Measurements from ENCODE around the gene KANSL1. TPM values are rescaled to one million over a fixed set of nuclear protein-coding genes. Genes with fewer than 3 reads are reported as not detected.

Gene KANSL1
- polyA plus RNA-seq, 3 donors = 3.1 to 31.9 (median 4.6) TPM

DNA sequence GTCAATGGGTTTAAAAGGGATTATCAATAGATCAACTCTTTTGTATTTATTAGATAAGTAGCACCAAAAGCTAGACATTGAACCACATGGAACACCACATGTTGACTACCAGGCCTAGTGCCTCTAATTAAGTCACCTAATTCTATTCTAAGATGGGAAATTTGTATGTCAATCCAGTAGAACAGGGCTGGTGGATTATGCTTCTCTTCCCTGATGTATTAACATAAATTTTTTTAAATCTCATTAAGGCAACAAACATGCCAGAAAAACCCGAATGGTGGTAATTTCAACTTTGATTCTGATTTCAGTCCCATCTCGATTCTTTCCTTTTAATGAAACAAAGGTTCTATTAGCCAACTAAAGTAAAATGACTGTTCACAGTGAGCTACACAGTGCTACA lies 92.6 kb downstream of the KANSL1 start:
- H2AFZ ChIP-seq (ENCODE audit: insufficient read depth, low read depth, low read length, poor library complexity, severe bottlenecking) = no peak overlapping the region
- H3K79me2 ChIP-seq (ENCODE audit: insufficient read depth, low read length) = peaks cover 100% of the 10 kb centered on the region
- peaks cover 38% of the 10 kb centered on the region for H3K4me1 Mint-ChIP-seq
- no peaks in the 10 kb centered on the region for H3K36me3 ChIP-seq (replicated peaks in 1 of 2; ENCODE audit: control insufficient read depth in 1 of 2, insufficient read depth in 2 of 2, low read length in 2 of 2)
- intact Hi-C loops (cut with micrococcal nuclease) = no loop called here
- no peak overlapping the region for H3K9ac ChIP-seq (ENCODE audit: insufficient read depth, low read length, poor library complexity, severe bottlenecking)
- no peaks in the 10 kb centered on the region for H3K9me3 ChIP-seq (replicated peaks in 1 of 2; ENCODE audit: control insufficient read depth in 1 of 2, insufficient read depth in 1 of 2, low read length in 2 of 2)
- H3K4me2 ChIP-seq (replicated peaks; ENCODE audit: extremely low read depth, low read length, poor library complexity, severe bottlenecking) = no peak overlapping the region
- H4K20me1 ChIP-seq (ENCODE audit: insufficient read depth, low read length) = peaks cover 100% of the 10 kb centered on the region
- TF ChIP-seq, protein P1, sequence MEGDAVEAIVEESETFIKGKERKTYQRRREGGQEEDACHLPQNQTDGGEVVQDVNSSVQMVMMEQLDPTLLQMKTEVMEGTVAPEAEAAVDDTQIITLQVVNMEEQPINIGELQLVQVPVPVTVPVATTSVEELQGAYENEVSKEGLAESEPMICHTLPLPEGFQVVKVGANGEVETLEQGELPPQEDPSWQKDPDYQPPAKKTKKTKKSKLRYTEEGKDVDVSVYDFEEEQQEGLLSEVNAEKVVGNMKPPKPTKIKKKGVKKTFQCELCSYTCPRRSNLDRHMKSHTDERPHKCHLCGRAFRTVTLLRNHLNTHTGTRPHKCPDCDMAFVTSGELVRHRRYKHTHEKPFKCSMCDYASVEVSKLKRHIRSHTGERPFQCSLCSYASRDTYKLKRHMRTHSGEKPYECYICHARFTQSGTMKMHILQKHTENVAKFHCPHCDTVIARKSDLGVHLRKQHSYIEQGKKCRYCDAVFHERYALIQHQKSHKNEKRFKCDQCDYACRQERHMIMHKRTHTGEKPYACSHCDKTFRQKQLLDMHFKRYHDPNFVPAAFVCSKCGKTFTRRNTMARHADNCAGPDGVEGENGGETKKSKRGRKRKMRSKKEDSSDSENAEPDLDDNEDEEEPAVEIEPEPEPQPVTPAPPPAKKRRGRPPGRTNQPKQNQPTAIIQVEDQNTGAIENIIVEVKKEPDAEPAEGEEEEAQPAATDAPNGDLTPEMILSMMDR (IDR thresholded peaks at IDR 0.05) = no peak
- H3K4me3 Mint-ChIP-seq = no peak overlapping the region
- no peaks in the 10 kb centered on the region for H3K9me3 Mint-ChIP-seq
- peak overlapping the region in 1 of 2 donors; percentile 60 for H3K27ac ChIP-seq (ENCODE audit: low read depth in 1 of 2, low read length in 2 of 2)
- H3K4me1 ChIP-seq (ENCODE audit: control insufficient read depth in 1 of 2, insufficient read depth in 2 of 2, low read length in 2 of 2) = peaks cover 0 to 11% of the 10 kb centered on the region in 2 donors
- no peaks in the 10 kb centered on the region for H3K27me3 Mint-ChIP-seq (ENCODE audit: low read depth in 3 of 3)
- peaks cover 0 to 2% of the 10 kb centered on the region in 2 donors for H3K36me3 Mint-ChIP-seq
- peak overlapping the region in 2 of 7 donors; percentile 19 to 72 for H3K27ac Mint-ChIP-seq
- no peak overlapping the region for H3K4me3 ChIP-seq (replicated peaks in 1 of 3; ENCODE audit: low read depth in 2 of 3, low read length in 3 of 3)
- WGBS (ENCODE audit: insufficient coverage) = 92% methylated on average over 2 of the region's 2 CpGs
- no peaks in the 10 kb centered on the region for H3K27me3 ChIP-seq (ENCODE audit: control insufficient read depth in 2 of 2, insufficient read depth in 2 of 2, low read length in 2 of 2)
- no peak for DNase-seq

DNA sequence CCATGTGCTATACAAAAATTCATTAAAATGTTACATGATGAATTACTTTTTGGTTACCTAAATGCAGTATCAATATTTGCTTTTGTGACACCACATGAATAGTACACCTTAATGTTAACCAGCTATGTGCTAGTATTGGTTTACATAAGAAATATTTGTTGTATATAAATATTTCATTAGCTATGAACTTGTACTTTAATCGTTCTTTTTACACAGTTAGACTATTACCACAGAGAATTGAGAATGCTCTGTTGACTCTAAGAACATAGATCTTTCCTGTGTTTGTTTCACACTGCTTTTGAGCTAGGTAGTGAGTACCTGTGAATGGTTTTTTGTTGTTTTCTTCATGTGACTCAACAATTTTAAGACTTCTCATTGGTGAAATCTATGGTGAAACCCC lies 93.4 kb downstream of the KANSL1 start:
- Histone ChIP-seq H3K4me2 (replicated peaks; ENCODE audit: extremely low read depth, low read length, poor library complexity, severe bottlenecking) (no peak overlapping the region), H3K27me3 (ENCODE audit: control insufficient read depth in 2 of 2, insufficient read depth in 2 of 2, low read length in 2 of 2) (no peaks in the 10 kb centered on the region), H3K9me3 (replicated peaks in 1 of 2; ENCODE audit: control insufficient read depth in 1 of 2, insufficient read depth in 1 of 2, low read length in 2 of 2) (no peaks in the 10 kb centered on the region), H3K9ac (ENCODE audit: insufficient read depth, low read length, poor library complexity, severe bottlenecking) (no peak overlapping the region), H3K79me2 (ENCODE audit: insufficient read depth, low read length) (peaks cover 100% of the 10 kb centered on the region), H3K27ac (ENCODE audit: low read depth in 1 of 2, low read length in 2 of 2) (no peak overlapping the region), H3K4me1 (ENCODE audit: control insufficient read depth in 1 of 2, insufficient read depth in 2 of 2, low read length in 2 of 2) (peaks cover 0 to 11% of the 10 kb centered on the region in 2 donors), H4K20me1 (ENCODE audit: insufficient read depth, low read length) (peaks cover 100% of the 10 kb centered on the region), H3K4me3 (replicated peaks in 1 of 3; ENCODE audit: low read depth in 2 of 3, low read length in 3 of 3) (no peak overlapping the region), H3K36me3 (replicated peaks in 1 of 2; ENCODE audit: control insufficient read depth in 1 of 2, insufficient read depth in 2 of 2, low read length in 2 of 2) (no peaks in the 10 kb centered on the region), H2AFZ (ENCODE audit: insufficient read depth, low read depth, low read length, poor library complexity, severe bottlenecking) (no peak overlapping the region)
- Mint-ChIP-seq H3K27me3 (ENCODE audit: low read depth in 3 of 3) (no peaks in the 10 kb centered on the region), H3K4me1 (peaks cover 38% of the 10 kb centered on the region), H3K27ac (no peak overlapping the region), H3K9me3 (no peaks in the 10 kb centered on the region), H3K4me3 (no peak overlapping the region), H3K36me3 (peaks cover 0 to 2% of the 10 kb centered on the region in 2 donors)
- intact Hi-C loops (cut with micrococcal nuclease) = no loop called here
- no peak for DNase-seq
- WGBS (ENCODE audit: insufficient coverage) = no CpG with 5 or more reads among the region's 1 CpG
- TF ChIP-seq, protein P1 (IDR thresholded peaks at IDR 0.05) = no peak

Measured in CD14-positive monocyte (primary cell).